Testis (tissue), 3 donors: ENCODE results near the gene CA5A. TPM values are rescaled to one million over a fixed set of nuclear protein-coding genes. Genes with fewer than 3 reads are reported as not detected.
A peak's percentile ranks its signal among the peaks of the same experiment; 100 is the strongest.
"Not testable (repeated sequence)": the region's sequence is repeated elsewhere in the genome, so short reads cannot be mapped to it uniquely, and the experiment has no call there.

Experiments used
- DNase-seq: peaks from one replicate; pipeline ENCODE4 v3.0.0-alpha.2; 2019
- H3K27ac ChIP-seq, 2 donors: fragments of 200-600 bp; sonication (generic); one replicate each; pipeline ENCODE4 v1.5.1; 2019
- H3K27me3 ChIP-seq: fragments of 200-600 bp; sonication (generic); one replicate; pipeline ENCODE4 v1.5.1; 2019
- H3K36me3 ChIP-seq: fragments of 200-600 bp; sonication (generic); one replicate; pipeline ENCODE4 v1.5.1; 2017; ENCODE audit warnings: low read depth; ENCODE audit errors: missing control alignments
- H3K4me1 ChIP-seq: fragments of 200-600 bp; sonication (generic); one replicate; pipeline ENCODE4 v1.5.1; 2019
- H3K4me3 ChIP-seq, 2 donors: fragments of 200-600 bp; sonication (generic); one replicate each; pipeline ENCODE4 v1.5.1; 2017 to 2019
- H3K9me3 ChIP-seq: fragments of 200-600 bp; sonication (generic); one replicate; pipeline ENCODE4 v1.5.1; 2017
- POLR2A ChIP-seq: fragments of 450-650 bp; IDR thresholded peaks from one replicate; pipeline ENCODE4 v1.6.1; 2017; ENCODE audit warnings: antibody characterized with exemption, mild to moderate bottlenecking, moderate library complexity
- whole genome bisulfite sequencing, 2 donors: methylation state at CpG; one replicate each; pipeline ENCODE4 v1.1.5; 2018; 5-methylcytosine and 5-hydroxymethylcytosine counted together
- intact Hi-C: fragments of 100-400 bp; cut with DNase I; formaldehyde crosslinking; loops from one replicate; pipeline ENCODE4 v1.15.1; 2023; ENCODE audit warnings: low total_unique reads
- polyA plus RNA-seq: library from polyadenylated mRNA; stranded (reverse); fragments of 350-450 nt; fragmentation: Illumina TruSeq; extraction: RNeasy Lipid Tissue Mini Kit (QIAGEN cat#74804); gene quantifications from one replicate; pipeline ENCODE4 v1.2.3, GENCODE V29; 2014; ENCODE audit warnings: low read depth, low replicate concordance; ENCODE audit not compliant: insufficient read depth
- total RNA-seq, 2 donors: library from RNA; depleted of rRNA; stranded (reverse); fragments of >200 nt; gene quantifications; one replicate each; pipeline ENCODE4 v1.2.3, GENCODE V29; 2016
- TF ChIP-seq, protein P1 (sequence below), 3 experiments: fragments of 450-650 bp in 2 of 3; fragments of 200-600 bp in 1 of 3; sonication (generic) in 1 of 3; IDR thresholded peaks; one replicate each; pipeline ENCODE4 v1.5.1; 2016 to 2019; ENCODE audit warnings: antibody characterized with exemption in 3 of 3, mild to moderate bottlenecking in 2 of 3, moderate library complexity in 1 of 3

The CA5A gene
- total and polyA plus RNA-seq, 3 donors from 2014 or later = not detected

DNA sequence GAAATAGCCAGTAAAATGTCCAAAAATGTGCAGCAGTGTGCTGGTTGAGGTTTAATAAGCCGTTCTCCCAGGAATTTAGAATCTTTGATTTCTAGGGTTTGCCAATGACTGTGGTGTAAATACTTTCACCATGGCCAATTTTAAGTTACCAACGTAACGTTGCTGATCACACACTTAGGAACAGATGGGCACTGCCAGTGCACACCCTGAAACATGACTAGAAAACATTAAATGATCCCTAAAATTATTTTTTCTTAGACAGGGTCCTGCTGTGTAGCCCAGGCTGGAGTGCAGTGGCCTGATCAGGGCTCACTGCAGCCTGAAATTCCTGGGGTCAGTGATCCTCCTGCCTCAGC, 3.2 kb downstream of the CA5A start:
- H3K27me3 ChIP-seq = no peaks in the 10 kb centered on the region
- H3K9me3 ChIP-seq = no peaks in the 10 kb centered on the region
- WGBS, 2 donors = 86 to 96% methylated on average over 3 of the region's 3 CpGs
- DNase-seq = no peak
- H3K4me3 ChIP-seq = no peak overlapping the region
- intact Hi-C loops = no loop called here
- H3K36me3 ChIP-seq = no peaks in the 10 kb centered on the region
- H3K4me1 ChIP-seq = peaks cover 3% of the 10 kb centered on the region
- no peak overlapping the region for H3K27ac ChIP-seq
- TF ChIP-seq POLR2A = no peak
- TF ChIP-seq, protein P1, sequence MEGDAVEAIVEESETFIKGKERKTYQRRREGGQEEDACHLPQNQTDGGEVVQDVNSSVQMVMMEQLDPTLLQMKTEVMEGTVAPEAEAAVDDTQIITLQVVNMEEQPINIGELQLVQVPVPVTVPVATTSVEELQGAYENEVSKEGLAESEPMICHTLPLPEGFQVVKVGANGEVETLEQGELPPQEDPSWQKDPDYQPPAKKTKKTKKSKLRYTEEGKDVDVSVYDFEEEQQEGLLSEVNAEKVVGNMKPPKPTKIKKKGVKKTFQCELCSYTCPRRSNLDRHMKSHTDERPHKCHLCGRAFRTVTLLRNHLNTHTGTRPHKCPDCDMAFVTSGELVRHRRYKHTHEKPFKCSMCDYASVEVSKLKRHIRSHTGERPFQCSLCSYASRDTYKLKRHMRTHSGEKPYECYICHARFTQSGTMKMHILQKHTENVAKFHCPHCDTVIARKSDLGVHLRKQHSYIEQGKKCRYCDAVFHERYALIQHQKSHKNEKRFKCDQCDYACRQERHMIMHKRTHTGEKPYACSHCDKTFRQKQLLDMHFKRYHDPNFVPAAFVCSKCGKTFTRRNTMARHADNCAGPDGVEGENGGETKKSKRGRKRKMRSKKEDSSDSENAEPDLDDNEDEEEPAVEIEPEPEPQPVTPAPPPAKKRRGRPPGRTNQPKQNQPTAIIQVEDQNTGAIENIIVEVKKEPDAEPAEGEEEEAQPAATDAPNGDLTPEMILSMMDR (IDR thresholded peaks at IDR 0.05) = no peak

DNA sequence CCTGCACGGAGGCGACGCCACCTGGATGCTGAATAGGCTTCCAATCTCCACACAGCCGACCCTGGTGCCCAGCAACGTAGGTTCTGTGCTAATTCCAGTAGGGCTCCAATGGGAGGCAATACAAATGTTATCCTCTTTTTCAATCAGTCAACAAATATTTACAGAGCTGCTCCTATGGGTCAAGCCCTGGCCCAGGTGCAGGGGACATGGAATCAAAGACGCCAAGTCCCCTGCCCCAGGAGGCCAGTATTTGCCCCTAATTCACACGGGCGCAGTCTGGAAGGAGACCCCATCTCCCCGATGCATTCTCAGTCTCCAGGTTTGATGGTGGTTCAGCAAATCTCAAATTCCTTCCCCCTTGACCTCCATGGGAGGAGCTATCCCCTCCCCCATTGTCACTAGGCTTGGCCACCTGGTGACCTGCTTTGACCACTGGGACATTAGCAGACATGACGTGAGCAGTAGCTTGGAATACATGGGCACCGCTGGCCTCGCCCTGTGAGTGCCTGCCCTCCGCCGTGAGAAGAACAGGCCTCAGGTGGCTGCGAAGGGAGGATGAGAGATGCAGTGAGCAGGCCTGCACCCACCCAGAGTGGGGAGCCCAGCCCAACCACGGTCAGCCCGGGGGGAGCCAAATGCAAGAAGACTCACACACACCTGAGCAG, 3.7 kb downstream of the CA5A start:
- WGBS, 2 donors = 95% methylated on average over 8 to 16 of the region's 17 CpGs
- intact Hi-C loops, H3K36me3 ChIP-seq, H3K9me3 ChIP-seq, H3K27ac ChIP-seq, H3K4me3 ChIP-seq, H3K4me1 ChIP-seq, H3K27me3 ChIP-seq, DNase-seq: not testable (repeated sequence)

DNA sequence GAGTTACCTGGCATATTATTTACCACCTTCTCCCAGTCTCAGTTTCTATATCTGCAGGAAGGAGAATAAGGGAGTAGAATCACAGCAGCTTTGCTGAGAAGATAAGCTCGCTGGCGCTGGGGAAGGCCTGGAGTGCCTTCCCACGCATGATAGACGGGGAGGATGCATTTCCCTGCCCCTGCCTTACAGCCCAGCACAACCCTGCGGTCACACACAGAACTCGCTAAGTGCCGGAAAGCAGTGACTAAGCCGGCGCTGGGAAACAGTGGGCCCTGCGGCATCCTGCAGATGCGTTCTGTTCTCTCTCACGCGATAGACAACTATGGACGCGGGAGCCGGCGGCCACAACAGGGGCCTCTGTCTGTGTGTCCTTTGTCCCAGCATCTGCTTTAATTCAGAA, 4.8 kb downstream of the CA5A start:
- Histone ChIP-seq H3K27me3 (no peaks in the 10 kb centered on the region), H3K4me1 (peaks cover 3% of the 10 kb centered on the region), H3K36me3 (no peaks in the 10 kb centered on the region), H3K4me3 (no peak overlapping the region), H3K27ac (peak overlapping the region in 1 of 2 donors; percentile 55), H3K9me3 (no peaks in the 10 kb centered on the region)
- WGBS, 2 donors = 45 to 52% methylated on average over 7 to 17 of the region's 17 CpGs
- TF ChIP-seq, protein P1 (IDR thresholded peaks at IDR 0.05) = no peak
- TF ChIP-seq POLR2A = no peak
- intact Hi-C loops = no loop called here
- DNase-seq = peak; percentile 80

DNA sequence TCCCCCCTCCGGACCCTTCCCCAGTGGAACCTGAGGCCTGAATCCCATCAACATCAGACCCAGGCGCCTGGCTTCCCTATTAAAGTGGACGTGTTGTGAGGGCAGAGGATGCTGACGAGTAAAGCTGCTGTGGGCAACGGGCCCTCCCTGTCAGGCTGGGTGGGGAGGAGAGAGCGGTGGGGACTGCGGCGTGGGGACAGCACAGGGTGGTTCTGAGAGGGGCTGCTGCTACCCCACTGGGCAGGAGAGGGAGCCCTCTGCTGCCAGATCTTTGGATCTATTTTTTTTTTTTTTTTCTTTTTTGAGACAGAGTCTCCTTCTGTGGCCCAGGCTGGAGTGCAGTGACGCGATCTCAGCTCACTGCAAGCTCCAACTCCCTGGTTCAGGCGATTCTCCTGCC, 5.9 kb downstream of the CA5A start:
- no peak for DNase-seq
- TF ChIP-seq, protein P1 (IDR thresholded peaks at IDR 0.05) = peak in 1 of 3 experiments; percentile 9
- TF ChIP-seq POLR2A = no peak
- Histone ChIP-seq H3K4me1 (peaks cover 3% of the 10 kb centered on the region), H3K27ac (no peak overlapping the region), H3K36me3 (no peaks in the 10 kb centered on the region), H3K4me3 (no peak overlapping the region), H3K27me3 (no peaks in the 10 kb centered on the region), H3K9me3 (no peaks in the 10 kb centered on the region)
- intact Hi-C loops = no loop called here
- 67 to 70% methylated on average over 9 to 11 of the region's 11 CpGs for WGBS, 2 donors

DNA sequence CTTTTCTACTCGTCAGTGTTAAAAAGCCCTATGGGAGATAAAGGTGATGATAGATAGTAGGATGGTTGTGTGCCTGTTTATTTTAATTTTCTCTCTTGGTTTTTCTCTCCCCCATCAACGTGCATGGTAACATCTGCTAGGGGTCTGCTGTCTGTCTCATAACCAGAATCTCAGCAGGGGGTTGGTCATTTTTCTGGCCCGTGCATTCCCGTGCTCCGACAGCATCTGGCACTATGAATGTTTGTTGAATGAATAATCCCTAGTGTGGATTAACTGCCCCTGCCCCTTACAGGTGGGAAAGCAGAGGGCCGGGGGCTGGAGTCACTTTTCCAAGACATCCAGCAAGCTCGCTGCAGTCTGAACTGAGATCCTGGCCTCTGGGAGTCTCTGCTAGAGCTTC, 6.3 kb downstream of the CA5A start:
- intact Hi-C loops = no loop called here

More for the DNA sequence above, 6.3 kb downstream of the CA5A start:
- Histone ChIP-seq H3K4me1 (peaks cover 3% of the 10 kb centered on the region), H3K9me3 (no peaks in the 10 kb centered on the region), H3K4me3 (no peak overlapping the region), H3K27me3 (no peaks in the 10 kb centered on the region), H3K27ac (no peak overlapping the region), H3K36me3 (no peaks in the 10 kb centered on the region)
- no peak for TF ChIP-seq POLR2A
- TF ChIP-seq, protein P1 (IDR thresholded peaks at IDR 0.05) = no peak
- no peak for DNase-seq
- WGBS, 2 donors = 75 to 84% methylated on average over 7 of the region's 7 CpGs
